DOHH2 (cell line): ENCODE results near the gene CACNA2D4.

Experiments
- H3F3A ChIP-seq: fragments of 200-600 bp; sonication (generic), shearing (Covaris generic); 2 replicates; pipeline ENCODE4 v1.6.0; 2016; ENCODE audit warnings: antibody characterized with exemption, mild to moderate bottlenecking; ENCODE audit not compliant: control insufficient read depth, insufficient read depth
- H3K27ac ChIP-seq: fragments of 200-600 bp; sonication (generic); 2 replicates; pipeline ENCODE4 v1.5.1; 2014; ENCODE audit warnings: low read depth, mild to moderate bottlenecking, low read length, moderate library complexity
- H3K27me3 ChIP-seq: fragments of 200-600 bp; sonication (generic); 2 replicates; pipeline ENCODE4 v1.6.1; 2014; ENCODE audit warnings: mild to moderate bottlenecking, low read length, mixed read lengths; ENCODE audit not compliant: control insufficient read depth
- H3K36me3 ChIP-seq: fragments of 200-600 bp; sonication (generic); 2 replicates; pipeline ENCODE4 v1.6.1; 2014; ENCODE audit warnings: mild to moderate bottlenecking, low read length, moderate library complexity, mixed read lengths; ENCODE audit not compliant: control insufficient read depth
- H3K4me1 ChIP-seq: fragments of 200-600 bp; sonication (generic); 2 replicates; pipeline ENCODE4 v1.6.1; 2014; ENCODE audit warnings: mild to moderate bottlenecking, low read length, mixed read lengths; ENCODE audit not compliant: control insufficient read depth
- H3K4me2 ChIP-seq: fragments of 200-600 bp; sonication (generic); 2 replicates; pipeline ENCODE4 v1.6.0; 2014; ENCODE audit warnings: mild to moderate bottlenecking, low read length, moderate library complexity
- H3K4me3 ChIP-seq: fragments of 200-600 bp; sonication (generic); 2 replicates; pipeline ENCODE4 v1.5.1; 2014; ENCODE audit warnings: mild to moderate bottlenecking, low read length, mixed read lengths
- H3K79me2 ChIP-seq: fragments of 200-600 bp; sonication (generic); 2 replicates; pipeline ENCODE4 v1.6.1; 2014; ENCODE audit warnings: mild to moderate bottlenecking, low read length, mixed read lengths; ENCODE audit not compliant: control insufficient read depth
- H3K9me2 ChIP-seq: fragments of 200-600 bp; sonication (generic); replicated peaks from 2 replicates; pipeline ENCODE4 v1.6.1; 2014; ENCODE audit warnings: mild to moderate bottlenecking, low read length, mixed read lengths; ENCODE audit not compliant: control insufficient read depth
- H3K9me3 ChIP-seq: fragments of 200-600 bp; sonication (generic); 2 replicates; pipeline ENCODE4 v1.6.1; 2014; ENCODE audit warnings: antibody characterized with exemption, low read length, mixed read lengths; ENCODE audit not compliant: control insufficient read depth, insufficient read depth
- H4K20me1 ChIP-seq: fragments of 200-600 bp; sonication (generic); 2 replicates; pipeline ENCODE4 v1.6.0; 2014; ENCODE audit warnings: low read depth, mild to moderate bottlenecking, antibody characterized with exemption, low read length, moderate library complexity; ENCODE audit not compliant: control insufficient read depth, insufficient read depth
- CTCF ChIP-seq: fragments of 200-600 bp; sonication (generic); IDR thresholded peaks from one replicate; pipeline ENCODE4 v1.5.1; 2014; ENCODE audit warnings: antibody characterized with exemption, mild to moderate bottlenecking, low read depth, low read length; ENCODE audit not compliant: poor library complexity, severe bottlenecking
- EZH2phosphoT487 ChIP-seq: fragments of 200-600 bp; sonication (generic); IDR thresholded peaks from 2 replicates; pipeline ENCODE4 v1.6.1; 2017; ENCODE audit warnings: borderline replicate concordance, mild to moderate bottlenecking, antibody characterized with exemption, low read length, moderate library complexity, mixed read lengths

CACNA2D4 gene

GRCh38 chr12:1888923-1889322 lies 29.5 kb downstream of the CACNA2D4 start:
- Histone ChIP-seq H3K4me2 (no peak overlapping the region), H3K9me3 (no peaks in the 10 kb centered on the region), H3K27ac (no peak overlapping the region), H3K36me3 (no peaks in the 10 kb centered on the region), H3K79me2 (no peaks in the 10 kb centered on the region), H3K4me3 (no peak overlapping the region), H3F3A (no peaks in the 10 kb centered on the region), H3K4me1 (no peaks in the 10 kb centered on the region), H4K20me1 (no peaks in the 10 kb centered on the region), H3K9me2 (no peaks in the 10 kb centered on the region), H3K27me3 (peaks cover 15% of the 10 kb centered on the region)
- no peak for TF ChIP-seq EZH2phosphoT487
- no peak for TF ChIP-seq CTCF

- Histone ChIP-seq H3K79me2 (no peaks in the 10 kb centered on the region), H3K27me3 (peaks cover 15% of the 10 kb centered on the region), H3K4me3 (no peak overlapping the region), H3K9me3 (no peaks in the 10 kb centered on the region), H3K9me2 (no peaks in the 10 kb centered on the region), H3K36me3 (no peaks in the 10 kb centered on the region), H3K4me1 (no peaks in the 10 kb centered on the region), H3K27ac (no peak overlapping the region), H3F3A (no peaks in the 10 kb centered on the region), H3K4me2 (no peak overlapping the region), H4K20me1 (no peaks in the 10 kb centered on the region)
- TF ChIP-seq EZH2phosphoT487 (no peak), CTCF (no peak)
Observed at GRCh38 chr12:1886396-1887008, 31.9 kb downstream of the CACNA2D4 start.

GRCh38 chr12:1885599-1886245 lies 32.7 kb downstream of the CACNA2D4 start:
- no peak overlapping the region for H3K27ac ChIP-seq
- TF ChIP-seq EZH2phosphoT487 (no peak), CTCF (no peak)
- no peak overlapping the region for H3K4me2 ChIP-seq
- H3F3A ChIP-seq = no peaks in the 10 kb centered on the region
- H3K9me3 ChIP-seq = no peaks in the 10 kb centered on the region
- H3K4me1 ChIP-seq = no peaks in the 10 kb centered on the region
- no peaks in the 10 kb centered on the region for H4K20me1 ChIP-seq
- no peak overlapping the region for H3K4me3 ChIP-seq
- no peaks in the 10 kb centered on the region for H3K9me2 ChIP-seq
- no peaks in the 10 kb centered on the region for H3K36me3 ChIP-seq
- H3K79me2 ChIP-seq = no peaks in the 10 kb centered on the region
- peaks cover 15% of the 10 kb centered on the region for H3K27me3 ChIP-seq
